ENCODE results near the gene C16orf90.

The C16orf90 gene

GRCh38 chr16:3534126-3534525, 38.8 kb upstream of the C16orf90 start:
- Histone ChIP-seq H3K27ac (ENCODE audit: extremely low read depth, low read depth, low read length) (no peak overlapping the region), H3K9me3 (ENCODE audit: control insufficient read depth, insufficient read depth, low read depth, low read length) (no peaks in the 10 kb centered on the region), H3K4me3 (ENCODE audit: low read depth, low read length) (no peak overlapping the region), H3K4me1 (ENCODE audit: control insufficient read depth, insufficient read depth, low read length) (no peaks in the 10 kb centered on the region), H3K36me3 (ENCODE audit: control insufficient read depth in 2 of 2, insufficient read depth in 1 of 2, low read length in 2 of 2) (peaks cover 4 to 75% of the 10 kb centered on the region in 2 experiments; a peak in 2 of 3 replicates)
- ChIA-PET POLR2A (no interaction called here), CTCF (interaction anchor here (0.6 kb wide), 1 partner anchor 315 kb away, joined by 3 read pairs; no protein-coding TSS in a partner anchor)
- TF ChIP-seq ZBTB21 (tag by site-specific recombination; IDR thresholded peaks at IDR 0.05): no peak
- TF ChIP-seq ZNF221 (tag by site-specific recombination; IDR thresholded peaks at IDR 0.05; ENCODE audit: borderline replicate concordance): no peak
- TF ChIP-seq ZNF169 (tag by site-specific recombination; IDR thresholded peaks at IDR 0.05): no peak
- no peak for TF ChIP-seq MZF1 (tag by site-specific recombination; IDR thresholded peaks at IDR 0.05; ENCODE audit: borderline replicate concordance)

- H3K27ac ChIP-seq (ENCODE audit: extremely low read depth, low read depth, low read length): no peak overlapping the region
- CTCF ChIA-PET: no interaction called here
- no peak for TF ChIP-seq ZNF561 (tag by site-specific recombination; IDR thresholded peaks at IDR 0.05; ENCODE audit: borderline replicate concordance)
- no peak for TF ChIP-seq ZNF785 (tag by site-specific recombination; IDR thresholded peaks at IDR 0.05)
- no peak for TF ChIP-seq REST (tag by site-specific recombination; IDR thresholded peaks at IDR 0.05)
- TF ChIP-seq ZNF549 (tag by site-specific recombination; IDR thresholded peaks at IDR 0.05): no peak
- TF ChIP-seq ZNF658 (tag by site-specific recombination; IDR thresholded peaks at IDR 0.05): no peak
- no peak for TF ChIP-seq ZNF248 (tag by site-specific recombination; IDR thresholded peaks at IDR 0.05)
- no peak for TF ChIP-seq ZNF266 (tag by site-specific recombination; IDR thresholded peaks at IDR 0.05; ENCODE audit: low read depth)
- no peak for TF ChIP-seq SCRT1 (tag by site-specific recombination; IDR thresholded peaks at IDR 0.05; ENCODE audit: borderline replicate concordance)
- no peak for TF ChIP-seq ZNF768 (tag by site-specific recombination; IDR thresholded peaks at IDR 0.05)
- no peak for TF ChIP-seq ZNF354C (tag by site-specific recombination; IDR thresholded peaks at IDR 0.05; ENCODE audit: borderline replicate concordance, low read depth)
- TF ChIP-seq ZNF529 (tag by site-specific recombination; IDR thresholded peaks at IDR 0.05; ENCODE audit: insufficient replicate concordance): no peak
- H3K4me1 ChIP-seq (ENCODE audit: control insufficient read depth, insufficient read depth, low read length): no peaks in the 10 kb centered on the region
- peaks cover 4 to 79% of the 10 kb centered on the region in 2 experiments; a peak in 2 of 3 replicates for H3K36me3 ChIP-seq (ENCODE audit: control insufficient read depth in 2 of 2, insufficient read depth in 1 of 2, low read length in 2 of 2)
- H3K9me3 ChIP-seq (ENCODE audit: control insufficient read depth, insufficient read depth, low read depth, low read length): no peaks in the 10 kb centered on the region
- POLR2A ChIA-PET: no interaction called here
- no peak overlapping the region for H3K4me3 ChIP-seq (ENCODE audit: low read depth, low read length)
Measured at GRCh38 chr16:3532741-3533140, 37.5 kb upstream of the C16orf90 start.

- Histone ChIP-seq H3K4me1 (ENCODE audit: control insufficient read depth, insufficient read depth, low read length) (no peaks in the 10 kb centered on the region), H3K27ac (ENCODE audit: extremely low read depth, low read depth, low read length) (no peak overlapping the region), H3K4me3 (ENCODE audit: low read depth, low read length) (no peak overlapping the region), H3K9me3 (ENCODE audit: control insufficient read depth, insufficient read depth, low read depth, low read length) (no peaks in the 10 kb centered on the region), H3K36me3 (ENCODE audit: control insufficient read depth in 2 of 2, insufficient read depth in 1 of 2, low read length in 2 of 2) (peaks cover 4 to 81% of the 10 kb centered on the region in 2 experiments; a peak in 2 of 3 replicates)
- CTCF ChIA-PET: no interaction called here
- POLR2A ChIA-PET: no interaction called here
- TF ChIP-seq ZNF211 (tag by site-specific recombination; IDR thresholded peaks at IDR 0.05; ENCODE audit: low read depth): no peak
- no peak for TF ChIP-seq ZNF169 (tag by site-specific recombination; IDR thresholded peaks at IDR 0.05)
- TF ChIP-seq MEIS1 (CRISPR knock-in tag; IDR thresholded peaks at IDR 0.05; ENCODE audit: borderline replicate concordance): no peak
- no peak for TF ChIP-seq ZNF398 (tag by site-specific recombination; IDR thresholded peaks at IDR 0.05)
- no peak for TF ChIP-seq ZSCAN18 (tag by site-specific recombination; IDR thresholded peaks at IDR 0.05)
- no peak for TF ChIP-seq ZNF792 (tag by site-specific recombination; IDR thresholded peaks at IDR 0.05)
- no peak for TF ChIP-seq ZNF311 (tag by site-specific recombination; IDR thresholded peaks at IDR 0.05; ENCODE audit: borderline replicate concordance)
- no peak for TF ChIP-seq ZFP41 (tag by site-specific recombination; IDR thresholded peaks at IDR 0.05; ENCODE audit: borderline replicate concordance)
- no peak for TF ChIP-seq ATF2 (tag by site-specific recombination; IDR thresholded peaks at IDR 0.05; ENCODE audit: low read depth)
- no peak for TF ChIP-seq ZNF37A (tag by site-specific recombination; IDR thresholded peaks at IDR 0.05)
Measured at GRCh38 chr16:3530371-3530914, 35.2 kb upstream of the C16orf90 start.

Measured in HEK293 (cell line).